Fibroblast of lung (primary cell): Measurements from ENCODE around the gene ADORA2B. TPM values are rescaled to one million over a fixed set of nuclear protein-coding genes. Genes with fewer than 3 reads are reported as not detected.

Experiments
- DNase-seq, 2 donors: peaks; one replicate each; pipeline versions ENCODE4 v3.0.0 to v3.0.0-alpha.2; 2010; ENCODE audit warnings: low read depth in 2 of 2
- H2AFZ ChIP-seq: 2 replicates; pipeline ENCODE4 v1.5.1; 2012; ENCODE audit warnings: low read length, control low read depth, inconsistent platforms
- H3K27ac ChIP-seq: 2 replicates; pipeline ENCODE4 v1.5.1; 2011; ENCODE audit warnings: low read length, control low read depth; ENCODE audit not compliant: insufficient read depth
- H3K27me3 ChIP-seq: 2 replicates; pipeline ENCODE4 v1.5.1; 2011; ENCODE audit warnings: mild to moderate bottlenecking, low read length; ENCODE audit not compliant: control insufficient read depth, insufficient read depth
- H3K36me3 ChIP-seq: 2 replicates; pipeline ENCODE4 v1.5.1; 2011; ENCODE audit warnings: low read length; ENCODE audit not compliant: control insufficient read depth, insufficient read depth
- H3K4me1 ChIP-seq: 2 replicates; pipeline ENCODE4 v1.5.1; 2011; ENCODE audit warnings: low read length; ENCODE audit not compliant: control insufficient read depth, insufficient read depth; ENCODE audit errors: extremely low read depth
- H3K4me2 ChIP-seq: 2 replicates; pipeline ENCODE4 v1.5.1; 2011; ENCODE audit warnings: low read length, control low read depth; ENCODE audit not compliant: insufficient read depth; ENCODE audit errors: extremely low read depth
- H3K4me3 ChIP-seq, 4 experiments: fragments of 200-600 bp in 1 of 4; sonication (generic) in 1 of 4; replicated peaks in 1 of 4; 2 replicates each; pipeline ENCODE4 v1.5.1; 2011 to 2016; ENCODE audit warnings: low read length in 4 of 4, low read depth in 3 of 4, mild to moderate bottlenecking in 3 of 4, control low read depth in 2 of 4, inconsistent platforms in 1 of 4, mixed read lengths in 1 of 4; ENCODE audit not compliant: insufficient read depth in 1 of 4; ENCODE audit errors: control extremely low read depth in 1 of 4
- H3K79me2 ChIP-seq: 2 replicates; pipeline ENCODE4 v1.5.1; 2012; ENCODE audit warnings: mild to moderate bottlenecking, low read length, inconsistent platforms; ENCODE audit not compliant: control insufficient read depth, insufficient read depth
- H3K9ac ChIP-seq: 2 replicates; pipeline ENCODE4 v1.5.1; 2011; ENCODE audit warnings: mild to moderate bottlenecking, low read length, control low read depth; ENCODE audit not compliant: insufficient read depth
- H3K9me3 ChIP-seq: 2 replicates; pipeline ENCODE4 v1.5.1; 2012; ENCODE audit warnings: low read depth, low read length; ENCODE audit not compliant: control insufficient read depth, insufficient read depth
- H4K20me1 ChIP-seq: 2 replicates; pipeline ENCODE4 v1.5.1; 2011; ENCODE audit warnings: low read length; ENCODE audit not compliant: control insufficient read depth, insufficient read depth; ENCODE audit errors: extremely low read depth
- EZH2 ChIP-seq: IDR thresholded peaks from 2 replicates; pipeline ENCODE4 v1.5.1; 2012; ENCODE audit warnings: low read length, control low read depth, mild to moderate bottlenecking; ENCODE audit errors: missing control alignments
- polyA plus RNA-seq, 2 donors: library from polyadenylated mRNA; depleted of rRNA in 1 of 2; stranded (reverse) in 1 of 2; unstranded in 1 of 2; fragments of >200 nt; gene quantifications; 2 replicates each; pipeline ENCODE4 v1.2.1, GENCODE V29; 2011 to 2012; ENCODE audit warnings: missing spikeins in 1 of 2
- total RNA-seq: library from RNA; depleted of rRNA; stranded (reverse); fragments of >200 nt; gene quantifications from 2 replicates; pipeline ENCODE4 v1.2.1, GENCODE V29; 2014
- TF ChIP-seq, protein P1 (sequence below), 2 donors: IDR thresholded peaks in 1 of 2; conservative IDR thresholded peaks in 1 of 2; 1 replicate in 1 of 2; 2 replicates in 1 of 2; pipeline ENCODE4 v1.5.1; 2011 to 2012; ENCODE audit warnings: low read length in 2 of 2, control low read depth in 1 of 2, inconsistent platforms in 1 of 2, low read depth in 1 of 2, mild to moderate bottlenecking in 1 of 2

The ADORA2B gene
- total and polyA plus RNA-seq, 2 donors (not counting 1 experiment from before 2014, with no cell fraction given), result 3.1 to 17.2 TPM

DNA sequence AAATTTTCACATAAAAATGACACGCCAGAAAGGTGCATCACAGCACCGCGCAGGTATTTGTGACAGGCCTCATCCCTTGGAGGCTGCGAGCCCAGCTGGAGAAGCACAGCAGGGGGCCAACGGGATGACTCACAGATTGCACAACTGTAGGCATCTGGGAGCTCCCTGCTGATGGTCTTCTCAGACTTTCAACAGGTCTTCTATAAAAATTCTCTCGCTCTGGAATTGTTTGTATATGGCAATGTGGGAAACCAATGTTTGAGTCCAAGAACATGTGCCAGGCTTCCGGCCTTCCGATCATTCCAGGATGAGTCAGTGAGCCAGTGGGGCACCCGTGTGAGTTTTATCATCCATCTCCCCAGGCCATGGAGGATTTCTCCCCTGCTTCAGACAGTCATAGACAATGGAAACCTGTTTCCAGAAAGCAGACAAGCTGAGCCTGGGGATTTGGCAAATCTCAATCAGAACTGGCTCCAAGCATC, 24.1 kb upstream of the ADORA2B start:
- Histone ChIP-seq H3K79me2 (no peaks in the 10 kb centered on the region), H2AFZ (no peak overlapping the region), H3K4me3 (no peak overlapping the region), H3K36me3 (no peaks in the 10 kb centered on the region), H3K4me2 (no peak overlapping the region), H3K27ac (no peak overlapping the region), H3K9me3 (no peaks in the 10 kb centered on the region), H3K9ac (no peak overlapping the region), H4K20me1 (no peaks in the 10 kb centered on the region), H3K27me3 (no peaks in the 10 kb centered on the region), H3K4me1 (no peaks in the 10 kb centered on the region)
- DNase-seq, result peak; percentile 91 to 97
- TF ChIP-seq, protein P1, sequence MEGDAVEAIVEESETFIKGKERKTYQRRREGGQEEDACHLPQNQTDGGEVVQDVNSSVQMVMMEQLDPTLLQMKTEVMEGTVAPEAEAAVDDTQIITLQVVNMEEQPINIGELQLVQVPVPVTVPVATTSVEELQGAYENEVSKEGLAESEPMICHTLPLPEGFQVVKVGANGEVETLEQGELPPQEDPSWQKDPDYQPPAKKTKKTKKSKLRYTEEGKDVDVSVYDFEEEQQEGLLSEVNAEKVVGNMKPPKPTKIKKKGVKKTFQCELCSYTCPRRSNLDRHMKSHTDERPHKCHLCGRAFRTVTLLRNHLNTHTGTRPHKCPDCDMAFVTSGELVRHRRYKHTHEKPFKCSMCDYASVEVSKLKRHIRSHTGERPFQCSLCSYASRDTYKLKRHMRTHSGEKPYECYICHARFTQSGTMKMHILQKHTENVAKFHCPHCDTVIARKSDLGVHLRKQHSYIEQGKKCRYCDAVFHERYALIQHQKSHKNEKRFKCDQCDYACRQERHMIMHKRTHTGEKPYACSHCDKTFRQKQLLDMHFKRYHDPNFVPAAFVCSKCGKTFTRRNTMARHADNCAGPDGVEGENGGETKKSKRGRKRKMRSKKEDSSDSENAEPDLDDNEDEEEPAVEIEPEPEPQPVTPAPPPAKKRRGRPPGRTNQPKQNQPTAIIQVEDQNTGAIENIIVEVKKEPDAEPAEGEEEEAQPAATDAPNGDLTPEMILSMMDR (conservative IDR thresholded peaks at IDR 0.05 in 1 of 2, IDR thresholded peaks at IDR 0.05 in 1 of 2; ENCODE audit: low read depth in 1 of 2, low read length in 2 of 2), result no peak
- no peak for TF ChIP-seq EZH2

DNA sequence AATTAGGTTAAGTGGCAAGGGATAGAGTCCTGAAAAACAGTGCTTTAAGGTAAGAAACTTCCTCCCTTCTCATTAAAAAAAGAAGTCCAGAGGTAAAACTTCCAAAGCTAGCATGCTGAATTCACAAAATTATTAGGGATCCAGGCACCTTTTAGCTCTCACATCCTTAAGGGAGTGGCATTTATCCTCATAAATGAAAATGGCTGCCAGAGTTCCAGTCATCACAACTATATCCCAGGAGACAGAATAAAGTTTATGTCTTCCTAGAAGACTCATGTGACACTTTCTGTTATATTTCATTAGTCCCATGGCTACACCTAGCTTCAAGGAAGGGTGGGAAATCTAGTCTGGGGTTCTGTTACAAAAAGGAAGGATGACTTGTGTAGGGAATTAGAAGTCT, 23.3 kb upstream of the ADORA2B start:
- Histone ChIP-seq H3K9ac (no peak overlapping the region), H3K27me3 (no peaks in the 10 kb centered on the region), H3K36me3 (no peaks in the 10 kb centered on the region), H3K9me3 (no peaks in the 10 kb centered on the region), H3K4me2 (no peak overlapping the region), H3K4me1 (no peaks in the 10 kb centered on the region), H3K79me2 (no peaks in the 10 kb centered on the region), H2AFZ (no peak overlapping the region), H3K4me3 (no peak overlapping the region), H3K27ac (no peak overlapping the region), H4K20me1 (no peaks in the 10 kb centered on the region)
- no peak for TF ChIP-seq EZH2
- TF ChIP-seq, protein P1 (conservative IDR thresholded peaks at IDR 0.05 in 1 of 2, IDR thresholded peaks at IDR 0.05 in 1 of 2; ENCODE audit: low read depth in 1 of 2, low read length in 2 of 2), result no peak
- DNase-seq, result no peak

DNA sequence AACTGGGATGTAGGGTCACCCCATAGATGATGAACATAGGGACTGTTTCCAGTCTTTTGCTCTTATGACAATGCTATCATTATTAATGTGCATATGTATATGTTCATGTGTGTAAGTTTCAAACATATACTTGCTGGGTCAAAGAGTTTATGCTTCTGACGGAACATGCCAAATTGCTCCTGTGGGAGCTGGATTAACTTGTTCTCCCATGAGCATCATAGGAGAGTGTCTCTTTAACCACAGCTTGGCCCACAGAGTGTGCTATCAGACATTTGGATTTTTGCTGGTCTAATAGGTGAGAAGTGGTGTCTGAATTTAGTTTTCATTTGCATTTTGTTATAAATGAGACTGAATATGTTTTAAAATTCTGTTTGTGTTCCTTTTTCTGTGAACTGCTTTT, 22.3 kb upstream of the ADORA2B start:
- H3K27me3 ChIP-seq, result no peaks in the 10 kb centered on the region
- no peak for DNase-seq

More for the DNA sequence above, 22.3 kb upstream of the ADORA2B start:
- Histone ChIP-seq H3K27ac (no peak overlapping the region), H3K4me2 (no peak overlapping the region), H3K79me2 (no peaks in the 10 kb centered on the region), H4K20me1 (no peaks in the 10 kb centered on the region), H2AFZ (no peak overlapping the region), H3K36me3 (no peaks in the 10 kb centered on the region), H3K9me3 (no peaks in the 10 kb centered on the region), H3K9ac (no peak overlapping the region), H3K4me3 (no peak overlapping the region), H3K4me1 (no peaks in the 10 kb centered on the region)
- no peak for TF ChIP-seq EZH2
- TF ChIP-seq, protein P1 (conservative IDR thresholded peaks at IDR 0.05 in 1 of 2, IDR thresholded peaks at IDR 0.05 in 1 of 2; ENCODE audit: low read depth in 1 of 2, low read length in 2 of 2), result no peak
